ENCODE results near the gene FBXO36. TPM values are rescaled to one million over a fixed set of nuclear protein-coding genes. Genes with fewer than 3 reads are reported as not detected.

Gene FBXO36
- total and polyA plus RNA-seq, 2 of the 8 experiments (the other 6 are each of a cell fraction or from before 2014, with no cell fraction given) = 3.4 TPM

GRCh38 chr2:229884775-229885699 is 37.3 kb upstream of the FBXO36 start:
- H4K5ac ChIP-seq (ENCODE audit: insufficient read length, low read depth, low read length) = no peak overlapping the region
- ChIA-PET POLR2A (ENCODE audit: partially characterized antibody) (interaction anchor here (1.4 kb wide), 1 partner anchor 34 kb away, joined by 4 read pairs; no protein-coding TSS in a partner anchor), CTCF (ENCODE audit: partially characterized antibody) (interaction anchor here (0.8 to 1.7 kb wide), 2 partner anchors 11 to 104 kb away, joined by 3 to 4 read pairs; no protein-coding TSS in a partner anchor)
- no peak for DNase-seq (ENCODE audit: low read depth in 1 of 2, low spot score in 2 of 2)
- H4K20me1 ChIP-seq (replicated peaks in 1 of 2; ENCODE audit: control insufficient read depth in 1 of 2, insufficient read depth in 2 of 2, low read length in 2 of 2) = peaks cover 6 to 7% of the 10 kb centered on the region in 2 experiments
- H3K23me2 ChIP-seq (ENCODE audit: low read depth, low read length) = no peaks in the 10 kb centered on the region
- peaks cover 0 to 2% (median 0%) of the 10 kb centered on the region in 4 experiments; a peak in 1 of 7 replicates for H3K4me1 ChIP-seq (replicated peaks in 1 of 4; ENCODE audit: control insufficient read depth in 3 of 4, insufficient read depth in 4 of 4, low read length in 3 of 4)
- H3K18ac ChIP-seq (ENCODE audit: extremely low read depth, low read length) = no peak overlapping the region
- no peak overlapping the region for H3K4me2 ChIP-seq (ENCODE audit: insufficient read depth in 1 of 2, low read depth in 2 of 2, low read length in 2 of 2)
- no peak overlapping the region for H3K23ac ChIP-seq (ENCODE audit: insufficient read length)
- no peak overlapping the region for H3K4ac ChIP-seq (replicated peaks; ENCODE audit: insufficient read length, low read depth, low read length)
- H2BK5ac ChIP-seq (ENCODE audit: low read depth, low read length) = no peak overlapping the region; the same call in 1 of the 2 replicates
- H4K91ac ChIP-seq (replicated peaks; ENCODE audit: insufficient read length, low read length) = no peak overlapping the region
- H3K9me3 ChIP-seq (ENCODE audit: insufficient read depth in 2 of 2, low read depth in 1 of 2, low read length in 1 of 2) = no peaks in the 10 kb centered on the region
- WGBS, 2 experiments (ENCODE audit: extremely low coverage in 1 of 2, insufficient coverage in 1 of 2, insufficient read length in 1 of 2, insufficient replicate concordance in 2 of 2, low coverage in 1 of 2, low lambda C conversion rate in 2 of 2, missing lambda C conversion rate in 1 of 2) = 96% methylated on average over 5 of the region's 5 CpGs; no CpG with 5 or more reads in 1 of the 2 experiments
- H3K79me2 ChIP-seq (ENCODE audit: control insufficient read depth in 1 of 2, insufficient read depth in 2 of 2, low read length in 2 of 2) = peaks cover 0 to 86% of the 10 kb centered on the region in 2 experiments; a peak in 2 of 4 replicates
- H2BK20ac ChIP-seq (ENCODE audit: low read length) = no peak overlapping the region
- TF ChIP-seq MAX (IDR thresholded peaks at IDR 0.05) (no peak), JUN (IDR thresholded peaks at IDR 0.05; ENCODE audit: low read depth, low read length) (no peak)
- FAIRE-seq = no peak
- no peak overlapping the region for H3K4me3 ChIP-seq (ENCODE audit: extremely low read depth in 1 of 4, insufficient read depth in 2 of 4, low read depth in 3 of 4, low read length in 4 of 4)
- H2BK120ac ChIP-seq (replicated peaks; ENCODE audit: low read depth, low read length) = no peak overlapping the region
- H3K14ac ChIP-seq (ENCODE audit: insufficient read length) = no peak overlapping the region
- no peak overlapping the region for H3K9ac ChIP-seq (replicated peaks in 1 of 4; ENCODE audit: extremely low read depth in 1 of 4, low read depth in 3 of 4, low read length in 3 of 4)
- no peak overlapping the region for H2AFZ ChIP-seq (ENCODE audit: low read length)
- no peak overlapping the region for H3K56ac ChIP-seq (replicated peaks; ENCODE audit: insufficient read length, low read depth, low read length)
- H2BK12ac ChIP-seq (ENCODE audit: low read depth, low read length) = no peak overlapping the region
- no peak overlapping the region for H2AK5ac ChIP-seq (ENCODE audit: low read depth, low read length)
- no peaks in the 10 kb centered on the region for H3K27me3 ChIP-seq (replicated peaks in 1 of 4; ENCODE audit: control insufficient read depth in 3 of 4, extremely low read depth in 1 of 4, insufficient read depth in 3 of 4, low read length in 3 of 4)
- H3K36me3 ChIP-seq (ENCODE audit: control insufficient read depth in 2 of 4, insufficient read depth in 4 of 4, low read length in 3 of 4) = peaks cover 0 to 2% (median 0%) of the 10 kb centered on the region in 4 experiments; a peak in 1 of 8 replicates
- H4K8ac ChIP-seq (ENCODE audit: extremely low read depth, insufficient read depth, low read length) = no peak overlapping the region
- 0 out of 2 replicates have a peak, but pooled peaks cover 4% of the 10 kb centered on the region for H3K79me1 ChIP-seq (ENCODE audit: low read depth, low read length)
- no peak overlapping the region for H2BK15ac ChIP-seq (ENCODE audit: low read length)
- H3K27ac ChIP-seq (ENCODE audit: low read depth, low read length) = no peak overlapping the region
